Parathyroid adenoma (tissue), 2 donors: Measurements from ENCODE around the gene MEOX2.

ENCODE experiments used
- H2AFZ ChIP-seq: fragments of 300-600 bp; sonication (generic); one replicate; pipeline ENCODE4 v1.7.0; 2017; ENCODE audit warnings: antibody characterized with exemption, mild to moderate bottlenecking
- H3K27ac ChIP-seq: fragments of 300-600 bp; sonication (generic); one replicate; pipeline ENCODE4 v1.7.0; 2017
- H3K27me3 ChIP-seq: fragments of 300-600 bp; sonication (generic); one replicate; pipeline ENCODE4 v1.7.0; 2017; ENCODE audit warnings: low read length; ENCODE audit not compliant: control insufficient read depth, insufficient read depth
- H3K36me3 ChIP-seq: fragments of 300-600 bp; sonication (generic); one replicate; pipeline ENCODE4 v1.7.0; 2017; ENCODE audit warnings: low read length; ENCODE audit not compliant: control insufficient read depth, insufficient read depth
- H3K4me1 ChIP-seq: fragments of 300-600 bp; sonication (generic); one replicate; pipeline ENCODE4 v1.7.0; 2017; ENCODE audit warnings: control low read depth
- H3K4me2 ChIP-seq: fragments of 300-600 bp; sonication (generic); one replicate; pipeline ENCODE4 v1.7.0; 2017; ENCODE audit warnings: low read length
- H3K4me3 ChIP-seq: fragments of 300-600 bp; sonication (generic); one replicate; pipeline ENCODE4 v1.7.0; 2017; ENCODE audit warnings: low read depth, low read length
- H3K79me2 ChIP-seq: fragments of 300-600 bp; sonication (generic); one replicate; pipeline ENCODE4 v1.7.0; 2017; ENCODE audit warnings: control low read depth
- H3K9ac ChIP-seq: fragments of 300-600 bp; sonication (generic); one replicate; pipeline ENCODE4 v1.7.0; 2017; ENCODE audit warnings: mild to moderate bottlenecking
- H3K9me3 ChIP-seq: fragments of 300-600 bp; sonication (generic); one replicate; pipeline ENCODE4 v1.7.0; 2017; ENCODE audit warnings: low read length; ENCODE audit not compliant: control insufficient read depth
- CTCF ChIP-seq: fragments of 300-600 bp; sonication (generic); IDR thresholded peaks from one replicate; pipeline ENCODE4 v1.7.0; 2017; ENCODE audit warnings: antibody characterized with exemption, mild to moderate bottlenecking
- donor health status: primary hyperparathyroidism.

The MEOX2 gene

GRCh38 chr7:15686957-15687545 lies 568 bp upstream of the MEOX2 start:
- no peaks in the 10 kb centered on the region for H3K36me3 ChIP-seq
- no peak overlapping the region for H3K9ac ChIP-seq
- H3K4me2 ChIP-seq, result peak overlapping the region; percentile 55
- no peak overlapping the region for H2AFZ ChIP-seq
- no peaks in the 10 kb centered on the region for H3K4me1 ChIP-seq
- H3K79me2 ChIP-seq, result no peaks in the 10 kb centered on the region
- peak overlapping the region; percentile 15 for H3K27ac ChIP-seq
- peaks cover 5% of the 10 kb centered on the region for H3K9me3 ChIP-seq
- H3K27me3 ChIP-seq, result no peaks in the 10 kb centered on the region
- no peak for TF ChIP-seq CTCF
- peak overlapping the region; percentile 40 for H3K4me3 ChIP-seq

- Histone ChIP-seq H3K27ac (no peak overlapping the region), H3K79me2 (no peaks in the 10 kb centered on the region), H3K9me3 (peaks cover 5% of the 10 kb centered on the region), H2AFZ (no peak overlapping the region), H3K4me2 (peak overlapping the region; percentile 55), H3K27me3 (no peaks in the 10 kb centered on the region), H3K4me3 (peak overlapping the region; percentile 45), H3K36me3 (no peaks in the 10 kb centered on the region), H3K9ac (no peak overlapping the region), H3K4me1 (no peaks in the 10 kb centered on the region)
- no peak for TF ChIP-seq CTCF
Observed at GRCh38 chr7:15685358-15686294, 857 bp downstream of the MEOX2 start.

GRCh38 chr7:15684871-15685270 lies 1.6 kb downstream of the MEOX2 start:
- H2AFZ ChIP-seq, result no peak overlapping the region
- no peak overlapping the region for H3K9ac ChIP-seq
- no peak overlapping the region for H3K4me2 ChIP-seq
- no peaks in the 10 kb centered on the region for H3K79me2 ChIP-seq
- H3K36me3 ChIP-seq, result no peaks in the 10 kb centered on the region
- no peak overlapping the region for H3K4me3 ChIP-seq
- H3K27me3 ChIP-seq, result no peaks in the 10 kb centered on the region
- no peak overlapping the region for H3K27ac ChIP-seq
- TF ChIP-seq CTCF, result no peak
- H3K4me1 ChIP-seq, result no peaks in the 10 kb centered on the region
- peaks cover 5% of the 10 kb centered on the region for H3K9me3 ChIP-seq

GRCh38 chr7:15684111-15684800 lies 2.2 kb downstream of the MEOX2 start:
- TF ChIP-seq CTCF, result no peak
- H3K27ac ChIP-seq, result no peak overlapping the region
- no peak overlapping the region for H3K9ac ChIP-seq
- peaks cover 5% of the 10 kb centered on the region for H3K9me3 ChIP-seq
- H3K4me2 ChIP-seq, result no peak overlapping the region
- H2AFZ ChIP-seq, result no peak overlapping the region
- H3K4me3 ChIP-seq, result peak overlapping the region; percentile 13
- H3K4me1 ChIP-seq, result no peaks in the 10 kb centered on the region
- H3K27me3 ChIP-seq, result no peaks in the 10 kb centered on the region
- no peaks in the 10 kb centered on the region for H3K79me2 ChIP-seq
- no peaks in the 10 kb centered on the region for H3K36me3 ChIP-seq
